BLaER1 treated with 17β-estradiol and CSF1 and Interleukin-3, amounts not matched to agents 10 nM and 100 nM (cell line): ENCODE measurements around the gene NPB.

Experiments
- H3K27ac ChIP-seq, 11 experiments: shearing (Covaris generic); formaldehyde crosslinking; 2 replicates each; pipeline ENCODE4 v1.8.1; 2022
- H3K27me3 ChIP-seq, 11 experiments: shearing (Covaris generic); formaldehyde crosslinking; 2 replicates each; pipeline ENCODE4 v1.8.1; 2022
- H3K36me3 ChIP-seq, 11 experiments: shearing (Covaris generic); formaldehyde crosslinking; 2 replicates each; pipeline ENCODE4 v1.8.1; 2022
- H3K4me1 ChIP-seq, 10 experiments: shearing (Covaris generic); formaldehyde crosslinking; 2 replicates each; pipeline ENCODE4 v1.8.1; 2022
- H3K4me2 ChIP-seq, 11 experiments: shearing (Covaris generic); formaldehyde crosslinking; 2 replicates each; pipeline ENCODE4 v1.8.1; 2022
- H3K4me3 ChIP-seq, 10 experiments: shearing (Covaris generic); formaldehyde crosslinking; 2 replicates each; pipeline ENCODE4 v1.8.1; 2022
- H3K9ac ChIP-seq, 11 experiments: shearing (Covaris generic); formaldehyde crosslinking; 2 replicates each; pipeline ENCODE4 v1.8.1; 2022
- H3K9me3 ChIP-seq, 11 experiments: shearing (Covaris generic); formaldehyde crosslinking; replicated peaks in 1 of 11; 2 replicates each; pipeline ENCODE4 v1.8.1; 2022
- H4K20me1 ChIP-seq, 11 experiments: shearing (Covaris generic); formaldehyde crosslinking; 2 replicates each; pipeline ENCODE4 v1.8.1; 2022
- Cebpa-rat ChIP-seq, 11 experiments: shearing (Covaris generic); IDR thresholded peaks; 2 replicates each; pipeline ENCODE4 v1.8.1; 2022

Gene NPB

GRCh38 chr17:81889602-81890001 is 12.4 kb upstream of the NPB start:
- Histone ChIP-seq H3K27ac (peak overlapping the region in 5 of 11 experiments; percentile 87 to 97 (median 95); a peak in 5 of 22 replicates), H3K27me3 (no peaks in the 10 kb centered on the region), H3K4me1 (peaks cover 40 to 72% (median 50%) of the 10 kb centered on the region in 10 experiments), H3K4me2 (peak overlapping the region; percentile 90 to 100 (median 95)), H3K4me3 (peak overlapping the region; percentile 70 to 99 (median 94); a peak in 17 of 20 replicates), H3K9me3 (no peaks in the 10 kb centered on the region), H4K20me1 (peaks cover 13 to 85% (median 62%) of the 10 kb centered on the region in 11 experiments; a peak in 21 of 22 replicates), H3K36me3 (peaks cover 63 to 72% (median 65%) of the 10 kb centered on the region in 11 experiments), H3K9ac (peak overlapping the region; percentile 91 to 99 (median 97))
- TF ChIP-seq Cebpa-rat (IDR thresholded peaks at IDR 0.05) = no peak

GRCh38 chr17:81890447-81891302 is 11.4 kb upstream of the NPB start:
- H4K20me1 ChIP-seq = peaks cover 4 to 75% (median 51%) of the 10 kb centered on the region in 11 experiments; a peak in 21 of 22 replicates
- TF ChIP-seq Cebpa-rat (IDR thresholded peaks at IDR 0.05) = no peak
- H3K4me2 ChIP-seq = peak overlapping the region; percentile 90 to 100 (median 95)
- H3K27ac ChIP-seq = peak overlapping the region; percentile 84 to 98 (median 95)
- H3K27me3 ChIP-seq = no peaks in the 10 kb centered on the region
- H3K9me3 ChIP-seq = no peaks in the 10 kb centered on the region
- peak overlapping the region; percentile 70 to 99 (median 94) for H3K4me3 ChIP-seq
- H3K36me3 ChIP-seq = peaks cover 63 to 72% (median 65%) of the 10 kb centered on the region in 11 experiments
- peaks cover 42 to 69% (median 52%) of the 10 kb centered on the region in 10 experiments for H3K4me1 ChIP-seq
- H3K9ac ChIP-seq = peak overlapping the region; percentile 91 to 99 (median 97)

- Histone ChIP-seq H4K20me1 (peaks cover 0 to 70% (median 46%) of the 10 kb centered on the region in 11 experiments; a peak in 21 of 22 replicates), H3K9me3 (no peaks in the 10 kb centered on the region), H3K27ac (peak overlapping the region; percentile 84 to 98 (median 95)), H3K9ac (peak overlapping the region; percentile 91 to 99 (median 97)), H3K4me1 (peaks cover 42 to 63% (median 50%) of the 10 kb centered on the region in 10 experiments), H3K36me3 (peaks cover 62 to 72% (median 65%) of the 10 kb centered on the region in 11 experiments), H3K27me3 (no peaks in the 10 kb centered on the region), H3K4me3 (peak overlapping the region; percentile 70 to 99 (median 94)), H3K4me2 (no peak overlapping the region; a peak in 2 of 22 replicates)
- TF ChIP-seq Cebpa-rat (IDR thresholded peaks at IDR 0.05) = no peak
These were observed 10.8 kb upstream of the NPB start for GRCh38 chr17:81891303-81891552.

- Histone ChIP-seq H3K4me1 (peaks cover 24 to 36% (median 28%) of the 10 kb centered on the region in 10 experiments), H3K9me3 (no peaks in the 10 kb centered on the region), H3K4me2 (no peak overlapping the region), H3K9ac (no peak overlapping the region), H3K27me3 (peaks cover 2 to 12% (median 5%) of the 10 kb centered on the region in 11 experiments; a peak in 21 of 22 replicates), H4K20me1 (peaks cover 19 to 54% (median 39%) of the 10 kb centered on the region in 11 experiments; a peak in 21 of 22 replicates), H3K27ac (no peak overlapping the region), H3K36me3 (peaks cover 63 to 72% (median 65%) of the 10 kb centered on the region in 11 experiments), H3K4me3 (no peak overlapping the region)
- TF ChIP-seq Cebpa-rat (IDR thresholded peaks at IDR 0.05) = no peak
These were observed 6.6 kb upstream of the NPB start for GRCh38 chr17:81895400-81895799.

- Histone ChIP-seq H3K36me3 (peaks cover 66 to 87% (median 74%) of the 10 kb centered on the region in 11 experiments), H3K9me3 (no peaks in the 10 kb centered on the region), H3K4me1 (peaks cover 15 to 33% (median 27%) of the 10 kb centered on the region in 10 experiments), H3K4me2 (no peak overlapping the region), H3K9ac (peak overlapping the region in 4 of 11 experiments; percentile 21 to 36 (median 26); a peak in 4 of 22 replicates), H3K27me3 (peaks cover 31 to 40% (median 34%) of the 10 kb centered on the region in 11 experiments), H4K20me1 (peaks cover 23 to 78% (median 63%) of the 10 kb centered on the region in 11 experiments; a peak in 21 of 22 replicates), H3K27ac (no peak overlapping the region), H3K4me3 (no peak overlapping the region)
- no peak for TF ChIP-seq Cebpa-rat (IDR thresholded peaks at IDR 0.05)
These were observed 3.8 kb upstream of the NPB start for GRCh38 chr17:81898029-81898866.

- H3K9ac ChIP-seq = peak overlapping the region in 2 of 11 experiments; percentile 24 to 36; a peak in 2 of 22 replicates
- peaks cover 68 to 88% (median 81%) of the 10 kb centered on the region in 11 experiments for H3K36me3 ChIP-seq
- no peak for TF ChIP-seq Cebpa-rat (IDR thresholded peaks at IDR 0.05)
- H3K4me3 ChIP-seq = no peak overlapping the region
- H3K4me2 ChIP-seq = no peak overlapping the region
- peaks cover 8 to 27% (median 20%) of the 10 kb centered on the region in 10 experiments for H3K4me1 ChIP-seq
- no peaks in the 10 kb centered on the region for H3K9me3 ChIP-seq
- H4K20me1 ChIP-seq = peaks cover 23 to 82% (median 68%) of the 10 kb centered on the region in 11 experiments; a peak in 21 of 22 replicates
- H3K27me3 ChIP-seq = peaks cover 37 to 46% (median 40%) of the 10 kb centered on the region in 11 experiments
- H3K27ac ChIP-seq = no peak overlapping the region
These were observed 3.2 kb upstream of the NPB start for GRCh38 chr17:81898885-81899284.

GRCh38 chr17:81899514-81900166 is 2.4 kb upstream of the NPB start:
- peaks cover 7 to 24% (median 18%) of the 10 kb centered on the region in 10 experiments; a peak in 18 of 20 replicates for H3K4me1 ChIP-seq
- H3K9me3 ChIP-seq = no peaks in the 10 kb centered on the region
- no peak overlapping the region for H3K27ac ChIP-seq
- peaks cover 23 to 82% (median 71%) of the 10 kb centered on the region in 11 experiments; a peak in 21 of 22 replicates for H4K20me1 ChIP-seq
- no peak overlapping the region for H3K4me3 ChIP-seq
- H3K27me3 ChIP-seq = peaks cover 40 to 52% (median 47%) of the 10 kb centered on the region in 11 experiments
- H3K36me3 ChIP-seq = peaks cover 68 to 89% (median 82%) of the 10 kb centered on the region in 11 experiments
- H3K9ac ChIP-seq = no peak overlapping the region
- H3K4me2 ChIP-seq = no peak overlapping the region
- no peak for TF ChIP-seq Cebpa-rat (IDR thresholded peaks at IDR 0.05)

GRCh38 chr17:81900181-81900820 is 1.7 kb upstream of the NPB start:
- Histone ChIP-seq H3K4me3 (no peak overlapping the region), H3K27ac (no peak overlapping the region), H3K4me2 (no peak overlapping the region), H3K36me3 (peaks cover 62 to 88% (median 77%) of the 10 kb centered on the region in 11 experiments), H3K4me1 (peaks cover 13 to 30% (median 24%) of the 10 kb centered on the region in 10 experiments; a peak in 19 of 20 replicates), H3K9ac (no peak overlapping the region), H3K9me3 (no peaks in the 10 kb centered on the region), H3K27me3 (peaks cover 40 to 52% (median 47%) of the 10 kb centered on the region in 11 experiments), H4K20me1 (peaks cover 23 to 85% (median 78%) of the 10 kb centered on the region in 11 experiments; a peak in 21 of 22 replicates)
- TF ChIP-seq Cebpa-rat (IDR thresholded peaks at IDR 0.05) = no peak
